ENCODE data around the gene ARL11. TPM values are rescaled to one million over a fixed set of nuclear protein-coding genes. Genes with fewer than 3 reads are reported as not detected.

The ARL11 gene
- total RNA-seq, 3 donors from 2014 or later, result 0.98 to 1.4 (median 1.3) TPM

GRCh38 chr13:49670828-49671227 is 42.5 kb downstream of the ARL11 start:
- no peak overlapping the region for H3K27ac ChIP-seq
- intact Hi-C loops (cut with DNase I; ENCODE audit: low total_unique reads), result no loop called here

DNA sequence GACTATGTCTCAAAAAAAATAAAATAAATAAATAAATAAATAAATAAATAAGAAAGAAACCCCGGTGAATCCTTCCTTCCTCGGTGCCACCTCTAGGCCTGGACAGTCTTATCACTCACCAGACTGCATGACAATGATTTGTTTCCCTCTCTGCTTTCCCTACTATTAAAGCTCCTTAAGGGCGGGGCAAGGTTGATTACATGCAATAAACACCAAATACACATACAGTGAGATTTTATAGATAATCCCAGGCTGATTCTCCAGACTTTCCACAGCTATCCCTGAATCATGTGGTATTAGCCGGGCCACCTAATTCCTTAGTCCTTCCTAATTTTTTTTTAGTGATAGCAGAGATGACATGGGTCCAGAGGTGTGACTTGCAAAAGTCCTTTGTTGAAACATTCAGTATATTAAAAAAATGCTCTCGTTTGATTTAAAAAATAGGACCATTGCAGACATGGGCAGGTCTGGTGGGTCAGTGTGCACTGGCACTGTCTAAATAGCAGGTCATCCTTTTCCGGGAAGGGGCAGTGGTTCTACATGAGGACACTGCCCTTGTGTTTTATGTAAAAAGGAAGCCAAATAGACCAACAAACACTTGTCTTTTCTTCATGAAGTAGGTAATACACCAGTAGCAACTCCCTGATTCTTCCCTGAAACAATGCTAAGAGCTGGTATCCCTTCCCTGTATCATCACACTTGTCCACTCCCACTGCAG is 48.4 kb downstream of the ARL11 start:
- H3K9me3 ChIP-seq, result no peaks in the 10 kb centered on the region
- no peak overlapping the region for H3K27ac ChIP-seq
- no peaks in the 10 kb centered on the region for H3K4me1 ChIP-seq
- H3K36me3 ChIP-seq, result no peaks in the 10 kb centered on the region
- no peaks in the 10 kb centered on the region for H3K27me3 ChIP-seq
- no peak overlapping the region for H3K4me3 ChIP-seq
- intact Hi-C loops (cut with DNase I; ENCODE audit: low total_unique reads), result loop anchor here (5.0 kb wide), 1 partner anchor 1071 kb away; no protein-coding TSS in a partner anchor
- DNase-seq (ENCODE audit: low spot score in 2 of 2), result no peak
- TF ChIP-seq POLR2A (IDR thresholded peaks at IDR 0.05) (no peak), POLR2AphosphoS5 (IDR thresholded peaks at IDR 0.05) (no peak)
- TF ChIP-seq, protein P1, sequence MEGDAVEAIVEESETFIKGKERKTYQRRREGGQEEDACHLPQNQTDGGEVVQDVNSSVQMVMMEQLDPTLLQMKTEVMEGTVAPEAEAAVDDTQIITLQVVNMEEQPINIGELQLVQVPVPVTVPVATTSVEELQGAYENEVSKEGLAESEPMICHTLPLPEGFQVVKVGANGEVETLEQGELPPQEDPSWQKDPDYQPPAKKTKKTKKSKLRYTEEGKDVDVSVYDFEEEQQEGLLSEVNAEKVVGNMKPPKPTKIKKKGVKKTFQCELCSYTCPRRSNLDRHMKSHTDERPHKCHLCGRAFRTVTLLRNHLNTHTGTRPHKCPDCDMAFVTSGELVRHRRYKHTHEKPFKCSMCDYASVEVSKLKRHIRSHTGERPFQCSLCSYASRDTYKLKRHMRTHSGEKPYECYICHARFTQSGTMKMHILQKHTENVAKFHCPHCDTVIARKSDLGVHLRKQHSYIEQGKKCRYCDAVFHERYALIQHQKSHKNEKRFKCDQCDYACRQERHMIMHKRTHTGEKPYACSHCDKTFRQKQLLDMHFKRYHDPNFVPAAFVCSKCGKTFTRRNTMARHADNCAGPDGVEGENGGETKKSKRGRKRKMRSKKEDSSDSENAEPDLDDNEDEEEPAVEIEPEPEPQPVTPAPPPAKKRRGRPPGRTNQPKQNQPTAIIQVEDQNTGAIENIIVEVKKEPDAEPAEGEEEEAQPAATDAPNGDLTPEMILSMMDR (IDR thresholded peaks at IDR 0.05), result no peak

More at GRCh38 chr13:49670828-49671227, 42.5 kb downstream of the ARL11 start:
- no peak for DNase-seq (ENCODE audit: low spot score in 2 of 2)
- H3K36me3 ChIP-seq, result no peaks in the 10 kb centered on the region
- TF ChIP-seq POLR2A (IDR thresholded peaks at IDR 0.05) (no peak), POLR2AphosphoS5 (IDR thresholded peaks at IDR 0.05) (no peak)
- TF ChIP-seq, protein P1 (IDR thresholded peaks at IDR 0.05), result no peak
- H3K4me3 ChIP-seq, result no peak overlapping the region
- no peaks in the 10 kb centered on the region for H3K9me3 ChIP-seq
- H3K4me1 ChIP-seq, result no peaks in the 10 kb centered on the region
- H3K27me3 ChIP-seq, result no peaks in the 10 kb centered on the region

DNA sequence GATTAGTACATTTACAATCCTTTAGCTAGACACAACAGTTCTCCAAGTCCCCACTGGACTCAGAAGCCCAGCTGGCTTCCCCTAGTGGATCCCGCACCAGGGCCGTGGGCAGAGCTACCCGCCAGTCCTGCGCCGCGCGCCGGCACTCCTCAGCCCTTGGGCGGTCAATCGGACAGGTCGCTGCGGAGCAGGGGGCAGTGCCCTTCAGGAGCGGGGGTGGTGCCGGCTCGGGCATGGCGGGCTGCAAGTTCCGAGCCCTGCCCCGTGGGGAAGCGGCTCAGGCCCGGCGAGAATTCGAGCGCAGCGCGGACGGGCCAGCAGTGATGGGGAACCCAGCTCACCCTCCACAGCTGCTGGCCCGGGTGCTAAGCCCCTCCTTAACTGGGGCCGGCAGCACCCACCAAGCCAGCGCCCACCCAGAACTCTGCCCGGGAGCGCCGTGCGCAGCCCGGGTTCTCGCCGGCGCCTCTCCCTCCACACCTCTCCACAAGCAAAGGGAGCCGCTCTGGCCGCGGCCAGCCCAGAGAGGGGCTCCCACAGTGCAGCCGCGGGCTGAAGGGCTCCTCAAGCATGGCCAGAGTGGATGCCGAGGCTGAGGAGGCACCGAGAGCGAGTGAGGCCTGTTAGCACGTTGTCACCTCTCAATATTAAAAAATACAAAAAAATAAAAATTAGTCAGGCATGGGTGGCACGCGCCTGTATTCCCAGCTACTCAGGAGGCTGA is 50.0 kb downstream of the ARL11 start:
- H3K27me3 ChIP-seq, result no peaks in the 10 kb centered on the region
- no peaks in the 10 kb centered on the region for H3K4me1 ChIP-seq
- TF ChIP-seq POLR2AphosphoS5 (IDR thresholded peaks at IDR 0.05), result no peak
- no peak for TF ChIP-seq POLR2A (IDR thresholded peaks at IDR 0.05)
- TF ChIP-seq, protein P1 (IDR thresholded peaks at IDR 0.05), result no peak
- no peak overlapping the region for H3K27ac ChIP-seq
- no peak overlapping the region for H3K4me3 ChIP-seq
- DNase-seq (ENCODE audit: low spot score in 2 of 2), result no peak
- H3K36me3 ChIP-seq, result no peaks in the 10 kb centered on the region
- H3K9me3 ChIP-seq, result no peaks in the 10 kb centered on the region
- intact Hi-C loops (cut with DNase I; ENCODE audit: low total_unique reads), result loop anchor here (5.0 kb wide), 1 partner anchor 1069 kb away; no protein-coding TSS in a partner anchor

DNA sequence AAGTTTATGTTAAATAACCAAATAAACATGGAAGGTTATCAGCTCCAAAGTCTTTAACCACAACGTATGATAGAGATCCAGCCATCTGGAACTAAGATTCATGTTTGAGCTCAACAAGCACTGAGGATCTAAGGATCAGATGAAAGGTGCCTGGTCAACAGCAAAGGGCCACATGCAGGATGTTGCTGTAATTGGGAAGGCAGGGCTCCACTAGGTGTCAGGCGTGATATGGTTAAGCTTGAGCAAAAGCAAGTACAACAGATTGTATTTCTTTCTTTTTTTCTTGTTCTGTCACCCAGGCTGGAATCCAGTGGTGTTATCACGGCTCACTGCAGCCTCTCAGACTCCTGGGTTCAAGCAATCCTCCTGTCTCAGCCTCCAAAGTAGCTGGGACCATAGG is 50.9 kb downstream of the ARL11 start:
- intact Hi-C loops (cut with DNase I; ENCODE audit: low total_unique reads), result loop anchor here (5.0 kb wide), 1 partner anchor 1068 kb away; no protein-coding TSS in a partner anchor
- Histone ChIP-seq H3K9me3 (no peaks in the 10 kb centered on the region), H3K4me3 (no peak overlapping the region), H3K27me3 (no peaks in the 10 kb centered on the region), H3K4me1 (no peaks in the 10 kb centered on the region), H3K36me3 (no peaks in the 10 kb centered on the region), H3K27ac (no peak overlapping the region)
- no peak for TF ChIP-seq POLR2AphosphoS5 (IDR thresholded peaks at IDR 0.05)
- TF ChIP-seq, protein P1 (IDR thresholded peaks at IDR 0.05), result no peak
- no peak for TF ChIP-seq POLR2A (IDR thresholded peaks at IDR 0.05)
- no peak for DNase-seq (ENCODE audit: low spot score in 2 of 2)
